ENCODE data around the gene MTX1.
A peak's percentile ranks its signal among the peaks of the same experiment; 100 is the strongest.
"Not testable (repeated sequence)": the region's sequence is repeated elsewhere in the genome, so short reads cannot be mapped to it uniquely, and the experiment has no call there.

The MTX1 gene, protein sequence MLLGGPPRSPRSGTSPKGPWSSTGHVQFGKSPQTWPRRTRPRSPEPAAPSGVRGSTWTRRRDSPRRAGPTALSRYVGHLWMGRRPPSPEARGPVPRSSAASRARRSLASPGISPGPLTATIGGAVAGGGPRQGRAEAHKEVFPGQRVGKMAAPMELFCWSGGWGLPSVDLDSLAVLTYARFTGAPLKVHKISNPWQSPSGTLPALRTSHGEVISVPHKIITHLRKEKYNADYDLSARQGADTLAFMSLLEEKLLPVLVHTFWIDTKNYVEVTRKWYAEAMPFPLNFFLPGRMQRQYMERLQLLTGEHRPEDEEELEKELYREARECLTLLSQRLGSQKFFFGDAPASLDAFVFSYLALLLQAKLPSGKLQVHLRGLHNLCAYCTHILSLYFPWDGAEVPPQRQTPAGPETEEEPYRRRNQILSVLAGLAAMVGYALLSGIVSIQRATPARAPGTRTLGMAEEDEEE

DNA sequence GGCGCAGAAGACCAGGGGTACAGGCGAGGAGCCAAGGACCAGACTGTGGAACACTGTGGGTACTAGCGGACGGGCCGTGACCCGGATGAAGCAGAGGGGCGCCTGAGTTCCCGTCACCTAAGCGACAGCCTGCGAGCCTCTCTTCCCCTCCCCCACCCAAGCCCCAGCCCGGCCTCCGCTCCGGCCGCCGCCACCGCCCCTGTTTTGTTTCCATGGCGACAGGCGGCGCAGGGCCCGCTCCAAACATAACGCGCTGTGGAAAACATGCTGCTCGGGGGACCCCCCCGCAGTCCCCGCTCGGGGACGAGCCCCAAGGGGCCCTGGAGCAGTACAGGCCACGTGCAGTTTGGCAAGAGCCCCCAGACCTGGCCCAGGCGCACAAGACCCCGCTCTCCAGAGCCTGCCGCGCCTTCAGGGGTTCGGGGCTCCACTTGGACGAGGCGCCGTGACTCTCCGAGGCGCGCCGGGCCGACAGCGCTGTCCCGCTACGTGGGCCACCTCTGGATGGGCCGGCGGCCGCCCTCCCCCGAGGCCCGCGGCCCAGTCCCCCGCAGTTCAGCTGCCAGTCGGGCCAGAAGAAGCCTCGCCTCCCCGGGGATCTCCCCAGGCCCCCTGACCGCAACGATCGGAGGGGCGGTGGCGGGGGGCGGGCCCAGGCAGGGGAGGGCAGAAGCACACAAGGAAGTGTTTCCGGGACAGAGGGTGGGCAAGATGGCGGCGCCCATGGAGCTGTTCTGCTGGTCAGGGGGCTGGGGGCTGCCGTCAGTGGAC lies at the start of gene MTX1:
TSS of gene MTX1 (plus strand) at position 155 of the 771 bp plus-strand sequence. CDS start at position 265, 110 bp downstream.
- peak; percentile 86 for DNase-seq

DNA sequence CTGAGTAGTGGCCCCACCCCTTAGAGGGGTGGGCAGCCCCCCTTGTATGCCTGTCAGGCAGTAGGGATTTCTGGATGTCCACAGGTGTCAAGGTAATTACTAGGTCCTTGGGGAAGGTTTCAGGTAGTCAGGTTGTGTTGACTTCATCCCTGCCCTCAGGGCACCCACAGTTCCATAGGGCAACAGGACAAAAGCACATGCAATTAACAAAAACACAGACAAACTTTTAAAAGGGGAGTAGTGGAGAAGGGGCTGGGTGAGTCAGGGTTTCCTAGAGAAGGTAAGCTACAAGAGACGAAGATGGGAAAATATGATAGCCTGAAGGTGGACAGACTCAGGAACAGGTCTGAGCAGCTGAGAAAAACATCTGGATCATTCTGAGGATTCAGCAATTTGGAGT lies 49.5 kb upstream of the MTX1 start:
- no peak for DNase-seq

- no peak for DNase-seq
Observed at GRCh38 chr1:155160128-155160527, 48.4 kb upstream of the MTX1 start.

DNA sequence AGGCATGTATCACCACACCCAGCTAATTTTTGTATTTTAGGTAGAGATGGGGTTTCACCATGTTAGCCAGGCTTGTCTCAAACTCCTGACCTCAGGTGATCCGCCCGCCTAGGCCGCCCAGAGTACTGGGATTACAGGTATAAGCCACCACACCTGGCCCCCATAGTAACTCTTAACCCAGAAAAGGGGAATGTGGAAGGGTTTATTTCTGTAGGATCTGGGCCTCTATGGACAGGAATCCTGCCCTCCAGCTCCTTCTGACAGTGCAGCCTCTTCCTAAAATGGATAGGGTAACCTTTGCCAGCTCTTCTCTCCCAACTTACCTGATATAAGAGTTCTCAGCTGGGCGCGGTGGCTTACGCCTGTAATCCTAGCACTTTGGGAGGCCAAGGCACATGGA lies 45.9 kb upstream of the MTX1 start:
- not testable (repeated sequence) for DNase-seq

- not testable (repeated sequence) for DNase-seq
Observed at GRCh38 chr1:155163785-155164184, 44.7 kb upstream of the MTX1 start.

GRCh38 chr1:155164625-155165024 lies 43.9 kb upstream of the MTX1 start:
- DNase-seq: not testable (repeated sequence)

DNA sequence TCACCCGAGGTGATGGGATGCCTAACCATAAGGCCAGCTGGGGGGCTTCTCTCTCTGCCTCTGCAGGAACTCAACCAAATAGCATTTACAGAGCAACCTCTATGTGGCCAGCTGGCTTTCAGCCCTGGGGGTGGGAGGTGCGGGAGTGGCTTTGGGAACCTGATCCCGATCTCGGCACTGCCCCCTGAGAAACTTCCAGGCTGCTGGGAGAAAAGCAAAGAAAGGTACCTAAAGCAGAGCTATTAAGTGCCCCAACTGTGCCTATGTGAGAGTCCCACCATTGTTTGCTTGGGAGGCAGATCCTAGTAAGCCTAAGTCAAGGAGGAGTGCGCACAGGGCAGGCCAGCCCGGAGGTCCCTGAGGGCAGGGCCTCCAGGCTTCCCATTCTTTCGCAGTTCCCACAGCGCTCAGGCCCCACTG lies 42.4 kb upstream of the MTX1 start:
- DNase-seq: no peak

GRCh38 chr1:155166471-155167165 lies 41.9 kb upstream of the MTX1 start:
- peak; percentile 75 for DNase-seq

DNA sequence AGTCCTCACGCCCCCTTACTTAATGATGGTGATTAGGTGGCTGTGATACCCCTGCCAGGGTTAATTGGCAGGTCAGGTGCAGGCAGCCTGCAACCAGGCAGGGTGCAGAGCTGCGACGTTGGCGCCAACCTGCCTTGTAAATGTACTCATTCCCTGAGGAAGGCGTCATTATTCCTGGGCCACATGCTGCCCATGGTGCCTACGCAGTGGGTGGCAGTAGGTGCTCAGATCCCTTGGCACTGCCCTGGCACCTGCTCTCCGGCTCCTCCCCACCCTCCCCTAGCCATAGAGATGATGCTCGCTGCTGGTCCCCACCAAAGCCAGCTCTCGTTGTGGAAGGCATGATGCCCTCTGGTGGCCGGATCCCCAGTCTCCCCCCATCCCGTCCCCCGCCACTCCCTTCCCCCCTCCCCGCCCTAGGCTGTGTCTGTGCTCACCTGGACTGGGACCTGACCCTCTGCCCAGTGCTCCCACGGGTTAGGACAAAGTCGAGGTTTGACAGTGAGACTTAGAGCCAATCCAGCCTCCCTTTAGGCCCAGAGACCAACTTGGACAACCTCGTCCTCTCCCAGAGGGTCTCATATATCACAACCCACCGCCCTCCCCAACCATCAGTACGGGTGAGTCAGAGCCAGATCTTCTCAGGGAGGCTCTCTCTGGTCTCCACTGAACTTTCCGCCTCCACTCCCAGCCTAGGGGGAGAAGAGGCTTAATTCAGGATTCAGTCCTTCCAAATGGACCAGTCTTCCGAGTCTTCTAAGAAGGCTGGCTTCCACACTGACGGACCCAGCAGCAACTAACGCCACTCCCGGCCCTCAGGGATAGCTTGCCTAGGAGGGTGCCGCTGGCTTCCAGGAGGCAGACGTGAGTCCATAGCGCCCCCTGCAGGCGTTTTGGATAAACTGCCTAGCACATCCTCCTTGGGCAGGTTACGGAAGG lies 41.1 kb upstream of the MTX1 start:
- DNase-seq: peak; percentile 87

GRCh38 chr1:155168105-155168445 lies 40.4 kb upstream of the MTX1 start:
- not testable (repeated sequence) for DNase-seq

DNA sequence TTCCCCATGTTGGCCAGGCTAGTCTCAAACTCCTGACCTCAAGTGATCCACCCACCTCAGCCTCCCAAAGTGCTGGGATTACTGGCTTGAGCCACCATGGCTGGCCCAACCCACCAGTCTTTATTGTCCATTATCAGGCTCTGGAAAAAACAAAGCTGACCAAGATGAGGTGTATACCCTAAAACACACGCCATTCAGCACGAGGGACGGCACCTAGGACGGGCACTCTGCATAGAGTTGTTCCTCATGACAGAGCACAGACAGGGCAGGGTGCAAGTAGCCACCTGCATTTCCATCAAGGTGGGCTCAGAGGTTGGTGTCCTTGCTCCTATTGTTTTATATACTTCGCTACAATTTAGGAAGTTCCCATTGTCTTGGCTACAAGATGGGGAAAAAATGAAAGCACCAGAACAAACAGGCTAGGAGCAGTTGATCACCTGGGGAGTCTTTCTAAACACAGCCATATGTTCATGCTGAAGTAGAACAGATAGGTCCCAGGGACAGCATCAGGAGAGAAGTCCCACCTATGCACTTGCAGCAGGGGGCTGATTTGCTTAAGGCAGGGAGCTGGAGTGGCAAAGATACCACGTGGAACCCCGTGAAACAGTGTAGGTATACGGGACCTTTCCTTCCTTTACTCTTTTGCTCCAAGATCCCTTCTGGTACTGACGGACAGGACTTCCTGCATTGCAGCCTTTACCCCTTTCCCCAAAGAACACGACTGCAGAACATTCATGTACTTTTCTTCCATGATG lies 39.9 kb upstream of the MTX1 start:
- peak; percentile 42 for DNase-seq

DNA sequence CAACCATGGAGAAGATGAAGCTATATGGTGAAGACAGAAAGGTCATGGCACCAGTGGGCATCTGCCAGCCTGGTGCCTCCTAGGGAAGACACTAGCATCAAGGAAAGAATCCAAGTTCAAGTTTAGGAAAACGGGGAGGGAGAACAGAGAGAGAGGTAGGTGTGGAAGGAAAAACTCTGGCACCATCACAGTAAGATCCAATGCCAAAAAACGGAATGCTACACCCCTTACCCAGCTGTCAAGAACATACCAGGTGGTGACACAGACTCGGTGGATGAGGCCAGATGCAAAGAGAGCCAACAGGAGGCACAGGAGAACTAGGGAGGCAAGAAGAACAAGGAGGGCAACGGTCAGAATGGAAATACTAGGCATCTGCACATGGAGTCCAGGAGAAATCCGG lies 39.0 kb upstream of the MTX1 start:
- no peak for DNase-seq

- no peak for DNase-seq
Observed at GRCh38 chr1:155170101-155170785, 38.3 kb upstream of the MTX1 start.

GRCh38 chr1:155170806-155171205 lies 37.7 kb upstream of the MTX1 start:
- DNase-seq: no peak

GRCh38 chr1:155171836-155172731 lies 36.4 kb upstream of the MTX1 start:
- no peak for DNase-seq

DNA sequence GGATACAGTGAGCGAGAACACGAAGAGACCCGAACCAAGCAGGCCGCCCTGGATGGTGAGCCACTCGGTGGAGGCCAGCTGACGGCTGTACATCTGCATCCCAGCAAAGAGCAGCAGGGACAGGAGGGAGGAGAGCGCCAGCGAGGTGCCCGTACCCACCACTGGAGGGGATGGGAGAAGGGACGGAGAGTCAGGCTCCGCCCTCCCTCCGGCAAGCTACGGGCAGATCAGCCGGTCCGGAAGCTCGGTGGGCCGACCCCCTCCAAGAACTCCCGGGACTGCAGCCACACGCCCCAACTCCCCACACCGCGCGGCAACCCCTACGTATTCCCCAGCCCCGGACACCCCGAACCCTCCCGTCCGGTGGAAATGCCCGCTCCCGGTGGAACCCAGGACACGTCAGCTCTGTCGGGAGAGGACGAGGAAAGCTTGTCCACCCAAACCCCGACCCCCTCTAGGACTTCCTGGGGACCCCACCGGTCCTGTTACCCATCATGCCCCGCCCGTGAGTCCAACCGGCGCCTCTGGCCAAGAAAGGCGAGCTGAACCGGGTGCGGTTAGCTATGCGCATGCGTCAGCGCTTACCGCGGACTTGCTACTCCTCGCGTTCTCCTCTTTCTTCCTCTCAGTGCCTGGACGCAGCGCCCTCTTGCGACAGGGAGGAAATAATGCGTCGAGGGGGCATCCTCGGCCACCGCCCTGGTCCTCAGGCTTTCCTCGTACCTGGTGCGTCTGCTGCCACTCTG lies 35.6 kb upstream of the MTX1 start, which contains the start of gene KRTCAP2:
TSS of gene KRTCAP2 (minus strand) at position 573 of the 746 bp plus-strand sequence. CDS start at position 493, 80 bp downstream.
- peak; percentile 95 for DNase-seq

- DNase-seq: peak; percentile 84
Observed at GRCh38 chr1:155173478-155174323, 34.8 kb upstream of the MTX1 start, which contains the start of gene TRIM46. TSS of gene TRIM46 (plus strand) at chr1:155173849. CDS start at chr1:155173967, 118 bp downstream.

Data from NCI-H2171 treated with DMSO at 0.1 percent for 48 hours (cell line).